Loucy (cell line): Measurements from ENCODE around the gene IQCE.
"Not testable (repeated sequence)": the region's sequence is repeated elsewhere in the genome, so short reads cannot be mapped to it uniquely, and the experiment has no call there.

Source experiments
- EZH2phosphoT487 ChIP-seq: fragments of 200-600 bp; IDR thresholded peaks from 2 replicates; pipeline ENCODE4 v1.6.1; 2018; ENCODE audit warnings: antibody characterized with exemption, mild to moderate bottlenecking, moderate library complexity, borderline replicate concordance
- TF ChIP-seq, protein P1 (sequence below): fragments of 200-600 bp; sonication (generic); conservative IDR thresholded peaks from 2 replicates; pipeline ENCODE4 v1.5.1; 2014; ENCODE audit warnings: mild to moderate bottlenecking, antibody characterized with exemption, low read length

- TF ChIP-seq, protein P1, sequence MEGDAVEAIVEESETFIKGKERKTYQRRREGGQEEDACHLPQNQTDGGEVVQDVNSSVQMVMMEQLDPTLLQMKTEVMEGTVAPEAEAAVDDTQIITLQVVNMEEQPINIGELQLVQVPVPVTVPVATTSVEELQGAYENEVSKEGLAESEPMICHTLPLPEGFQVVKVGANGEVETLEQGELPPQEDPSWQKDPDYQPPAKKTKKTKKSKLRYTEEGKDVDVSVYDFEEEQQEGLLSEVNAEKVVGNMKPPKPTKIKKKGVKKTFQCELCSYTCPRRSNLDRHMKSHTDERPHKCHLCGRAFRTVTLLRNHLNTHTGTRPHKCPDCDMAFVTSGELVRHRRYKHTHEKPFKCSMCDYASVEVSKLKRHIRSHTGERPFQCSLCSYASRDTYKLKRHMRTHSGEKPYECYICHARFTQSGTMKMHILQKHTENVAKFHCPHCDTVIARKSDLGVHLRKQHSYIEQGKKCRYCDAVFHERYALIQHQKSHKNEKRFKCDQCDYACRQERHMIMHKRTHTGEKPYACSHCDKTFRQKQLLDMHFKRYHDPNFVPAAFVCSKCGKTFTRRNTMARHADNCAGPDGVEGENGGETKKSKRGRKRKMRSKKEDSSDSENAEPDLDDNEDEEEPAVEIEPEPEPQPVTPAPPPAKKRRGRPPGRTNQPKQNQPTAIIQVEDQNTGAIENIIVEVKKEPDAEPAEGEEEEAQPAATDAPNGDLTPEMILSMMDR, result not testable (repeated sequence)
- not testable (repeated sequence) for TF ChIP-seq EZH2phosphoT487
Observed at GRCh38 chr7:2609646-2610045, 50.9 kb downstream of the IQCE start.
